HUDEP-2 (cell line): ENCODE measurements around the gene SLC44A4.

ENCODE experiments used
- DNase-seq, 76 experiments: peaks; one replicate each; lab custom pipeline; 2025; ENCODE audit not compliant: unreplicated experiment in 76 of 76; lab: John Stamatoyannopoulos, UW

SLC44A4 gene

DNA sequence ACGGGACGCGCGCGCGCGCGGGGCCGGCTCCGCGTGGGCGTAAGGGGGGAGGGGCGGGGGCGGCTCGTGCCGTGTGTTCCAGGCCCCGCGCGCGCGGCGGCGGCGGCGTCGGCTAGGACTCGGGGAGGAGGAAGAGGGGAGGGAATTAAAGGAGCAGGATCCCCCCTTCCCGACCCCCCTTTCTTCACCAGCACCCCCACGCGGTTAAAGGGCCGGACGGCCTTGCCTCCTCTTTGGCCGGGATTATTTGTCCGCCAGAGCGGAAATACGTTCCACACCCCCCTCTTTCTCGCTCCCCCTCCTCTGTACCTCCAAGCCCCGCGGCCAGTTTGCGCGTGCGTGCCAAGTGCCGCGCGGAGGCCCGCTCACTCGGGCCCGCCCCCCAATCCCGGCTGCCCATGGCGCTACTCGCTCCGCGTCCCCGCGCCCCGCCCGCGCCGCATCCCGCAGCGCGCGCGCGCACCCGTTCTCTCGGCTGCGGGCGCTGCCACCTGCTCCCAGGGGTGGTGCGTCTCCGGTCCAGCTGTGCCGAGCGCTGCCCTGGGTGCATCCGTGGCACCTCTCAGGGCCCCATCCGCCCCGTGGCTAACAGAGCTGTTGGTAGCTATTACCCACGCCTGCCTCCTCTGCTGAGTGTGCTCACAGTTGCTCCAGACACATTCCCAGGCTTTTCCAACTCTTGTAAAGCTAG lies 23.3 kb upstream of the SLC44A4 start, which contains the start of gene ZBTB12:
Gene ZBTB12, minus strand, starts transcription at position 134 of the 691 bp plus-strand sequence. CDS start 781 bp downstream, outside the sequence.
- peak in 71 of 76 experiments; percentile 30 to 94 (median 78) for DNase-seq

DNA sequence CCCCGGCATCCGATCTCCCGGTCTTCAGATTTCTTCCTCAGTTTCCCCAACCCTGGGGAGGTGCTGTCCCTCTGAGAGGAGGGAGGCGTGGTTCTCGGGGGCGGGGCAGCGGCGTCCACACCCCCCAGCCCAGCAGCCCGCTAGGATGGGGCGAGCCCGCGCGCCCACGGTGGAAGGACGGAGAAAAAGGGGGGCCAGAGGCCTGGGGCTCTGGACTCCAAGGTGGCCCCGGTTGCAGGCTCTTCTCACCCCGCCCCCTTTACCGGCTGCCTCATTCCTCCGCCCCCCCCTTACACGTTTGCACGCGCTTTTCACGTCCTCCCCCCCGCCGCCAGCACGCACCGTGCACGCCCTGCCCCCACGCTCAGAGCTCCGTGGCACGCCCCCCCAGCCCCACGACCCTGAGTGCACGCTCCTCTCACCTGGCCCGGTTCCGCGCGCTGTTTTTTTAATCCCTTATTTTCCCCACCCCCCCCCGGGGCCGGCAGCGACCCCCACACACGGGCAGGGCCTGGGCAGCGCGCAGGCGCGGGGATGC lies 22.7 kb upstream of the SLC44A4 start:
- peak in 44 of 76 experiments; percentile 16 to 73 (median 49) for DNase-seq

DNA sequence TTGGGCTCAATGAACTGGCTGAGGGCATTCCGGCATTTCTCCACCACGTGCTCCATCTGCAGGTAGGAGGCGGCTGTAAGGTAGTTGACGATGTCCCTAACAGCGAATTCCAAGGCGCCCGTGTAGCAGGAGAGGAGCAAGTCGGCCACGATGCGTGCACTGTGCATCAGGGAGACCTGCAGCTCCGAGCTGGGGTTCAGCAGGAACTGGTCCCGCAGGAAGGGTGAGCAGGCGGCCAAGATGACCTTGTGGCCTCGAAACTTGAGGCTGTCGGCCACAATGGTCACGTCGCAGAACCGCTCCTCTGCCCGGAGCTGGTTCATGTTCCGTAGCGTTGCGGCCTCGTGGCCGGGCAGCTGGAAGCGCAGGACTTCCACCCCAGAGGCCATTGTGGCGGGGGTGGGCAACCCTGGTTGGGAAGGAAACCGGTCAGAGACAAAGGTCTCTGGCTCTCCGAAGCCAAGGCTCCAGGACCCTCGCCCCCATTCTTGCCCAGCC lies 22.2 kb upstream of the SLC44A4 start:
- no peak for DNase-seq

DNA sequence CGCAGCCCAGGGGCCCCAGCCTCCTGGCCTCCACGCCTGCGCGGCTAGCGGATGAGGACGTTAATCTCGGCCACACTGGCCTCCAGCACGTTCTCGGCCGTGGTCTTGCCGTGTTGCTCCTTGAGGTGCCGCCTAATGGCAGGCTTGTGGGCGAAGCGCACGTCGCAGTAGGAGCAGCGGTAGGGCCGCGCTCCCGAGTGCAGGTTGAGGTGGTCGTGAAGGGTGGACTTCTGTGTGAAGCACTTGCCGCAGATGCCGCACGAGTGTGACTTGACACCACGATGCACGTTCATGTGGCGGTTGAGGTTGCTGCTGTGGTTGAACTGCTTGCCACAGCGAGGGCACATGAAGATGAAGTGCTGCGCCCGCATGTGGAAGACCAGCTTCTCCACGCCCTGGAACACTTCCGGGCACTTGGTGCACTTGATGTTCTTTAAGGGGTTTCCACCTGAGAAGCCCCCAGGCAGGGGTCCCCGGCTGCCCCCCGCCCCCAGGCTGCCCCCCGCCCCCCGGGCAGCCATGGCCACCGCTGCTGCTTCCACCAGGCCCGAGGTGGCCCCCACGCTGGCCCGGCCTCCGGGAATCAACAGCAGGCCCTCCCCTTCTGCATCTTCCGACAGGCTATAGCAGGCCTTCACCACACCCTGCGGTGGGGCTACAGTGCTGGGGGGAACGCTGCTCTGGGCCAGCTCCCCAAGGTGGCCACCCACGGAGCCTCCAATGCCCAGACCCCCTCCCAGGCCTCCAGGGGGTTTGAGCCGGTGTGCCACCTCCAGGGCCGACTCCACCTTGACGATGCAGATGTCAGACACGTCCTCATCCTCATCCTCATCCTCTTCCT lies 21.3 kb upstream of the SLC44A4 start:
- no peak for DNase-seq

DNA sequence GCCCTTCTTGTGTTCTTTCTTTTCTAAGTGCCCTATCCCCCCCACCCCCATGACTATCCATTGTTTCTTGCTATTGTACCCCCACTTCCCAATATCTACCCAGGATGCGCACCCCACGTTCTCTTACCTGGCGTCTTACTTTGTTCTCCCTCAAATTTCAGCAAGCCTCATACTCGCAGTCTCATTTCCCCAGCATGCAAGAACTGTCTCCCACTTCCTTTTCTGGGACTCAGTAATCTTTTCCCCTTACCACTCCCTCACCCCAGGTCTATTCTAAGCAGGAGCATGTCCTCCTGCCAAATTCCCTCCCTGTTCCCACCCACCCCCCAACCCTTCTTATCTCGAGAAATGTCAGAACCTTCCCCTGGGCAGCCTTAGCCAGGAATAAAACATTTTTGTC lies 20.4 kb upstream of the SLC44A4 start:
- DNase-seq = no peak

DNA sequence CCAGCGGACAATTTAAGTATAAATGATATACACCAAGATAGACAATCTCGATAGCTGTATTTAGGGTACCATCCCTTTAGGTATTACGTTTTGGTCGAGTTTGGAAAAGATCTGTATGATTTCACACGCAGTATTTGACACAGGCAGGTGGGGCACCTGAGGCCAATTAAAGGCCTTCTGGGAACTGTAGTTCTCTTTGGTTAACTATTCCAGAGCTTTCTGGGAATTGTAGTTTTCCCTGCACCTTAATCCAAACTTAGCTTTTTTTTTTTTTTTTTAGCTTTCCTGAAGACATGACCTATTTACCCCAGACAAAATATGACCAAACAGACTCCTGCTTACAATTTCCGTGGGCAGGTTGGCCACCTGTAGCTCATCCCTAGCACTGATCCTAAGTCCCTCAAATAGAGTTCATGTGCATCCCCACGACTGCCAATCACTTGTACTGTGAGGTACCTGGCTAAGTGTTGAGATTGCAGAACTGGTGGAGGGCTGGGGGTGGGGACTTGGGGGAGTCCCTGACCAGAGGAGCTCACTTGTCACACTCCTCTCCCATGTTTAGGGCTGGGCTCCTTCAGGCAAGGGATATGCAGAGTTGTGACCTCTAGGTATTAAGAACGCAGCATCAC lies 19.7 kb upstream of the SLC44A4 start:
- peak in 20 of 76 experiments; percentile 18 to 70 (median 40) for DNase-seq

DNA sequence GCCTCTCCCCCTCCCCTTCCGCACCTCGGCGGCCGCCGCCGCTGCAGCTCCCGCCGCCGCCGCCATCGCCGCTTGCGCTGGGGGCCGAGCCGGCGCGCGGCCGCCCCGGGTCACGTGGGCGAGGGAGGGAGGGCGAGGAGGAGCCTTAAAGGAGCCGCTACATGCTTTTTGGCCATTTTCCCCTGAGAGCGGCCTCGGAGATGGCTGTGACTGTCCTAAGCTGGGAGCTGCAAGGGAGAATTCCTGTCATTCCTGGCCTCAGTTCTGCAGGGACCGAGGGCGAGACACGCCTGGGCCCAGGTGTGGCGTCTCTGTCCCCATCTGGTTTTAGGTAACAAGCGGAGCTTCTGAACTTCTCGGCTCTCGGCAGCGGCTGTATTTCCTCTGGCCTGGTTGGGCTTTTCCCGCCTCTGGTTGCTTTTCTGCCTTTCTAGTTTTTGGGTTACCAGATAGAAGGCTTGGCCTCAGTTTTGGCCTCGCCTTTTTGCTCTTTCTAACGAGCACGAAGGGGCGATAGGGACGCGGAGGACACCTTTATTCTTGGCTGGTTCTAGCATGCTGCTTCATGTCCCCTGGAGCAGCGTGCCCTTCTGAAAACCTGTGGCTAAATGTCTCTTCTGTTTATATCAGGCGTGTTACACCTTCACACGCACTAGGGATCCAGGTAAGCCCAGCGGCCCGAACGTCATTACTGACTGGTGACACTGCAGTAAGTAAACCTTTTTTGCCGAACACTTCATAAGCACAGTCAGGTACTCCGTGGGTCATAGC lies 19.0 kb upstream of the SLC44A4 start, which contains the start of gene EHMT2:
Gene EHMT2, minus strand, starts transcription at position 87 of the 771 bp plus-strand sequence. Its CDS starts 21 bp downstream, at position 66.
- peak in 73 of 76 experiments; percentile 22 to 92 (median 78) for DNase-seq

DNA sequence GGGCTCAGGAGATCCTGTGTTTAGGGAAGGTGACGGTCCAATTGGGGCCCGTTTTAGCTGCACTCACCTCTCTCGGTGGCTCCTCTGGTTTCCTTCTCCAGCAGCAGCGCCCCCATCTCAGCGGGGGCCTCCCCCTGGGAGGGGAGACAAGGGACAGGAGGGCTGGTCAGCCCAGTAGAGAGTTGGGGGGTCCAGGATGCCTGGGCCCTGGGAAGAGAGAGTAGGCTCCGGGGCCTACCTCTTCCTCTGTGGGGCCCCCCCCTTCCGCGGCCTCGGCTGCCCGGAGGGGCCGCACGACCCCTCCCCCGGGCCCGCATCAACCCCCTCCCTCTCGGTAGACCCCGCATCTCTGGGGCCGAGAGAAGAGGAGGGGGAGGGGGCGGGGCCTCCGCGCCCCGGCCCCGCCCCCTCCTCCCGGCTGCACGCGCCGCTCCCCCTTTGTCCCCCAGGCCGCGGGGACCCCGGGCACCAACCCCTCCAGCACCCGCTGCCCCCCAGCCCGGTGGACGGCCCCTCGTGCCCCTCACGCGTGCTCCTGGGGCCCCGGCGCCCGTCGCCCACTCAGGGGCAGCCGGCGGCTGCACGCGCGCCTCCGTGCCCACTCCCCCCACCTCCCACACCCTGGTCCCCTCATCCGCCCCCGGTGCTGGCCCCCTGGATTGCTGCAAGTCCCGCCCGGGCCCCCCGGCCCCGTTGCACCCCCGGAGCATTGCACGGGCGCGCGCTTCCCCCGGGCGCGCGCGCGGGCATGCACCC lies 18.2 kb upstream of the SLC44A4 start:
- no peak for DNase-seq

DNA sequence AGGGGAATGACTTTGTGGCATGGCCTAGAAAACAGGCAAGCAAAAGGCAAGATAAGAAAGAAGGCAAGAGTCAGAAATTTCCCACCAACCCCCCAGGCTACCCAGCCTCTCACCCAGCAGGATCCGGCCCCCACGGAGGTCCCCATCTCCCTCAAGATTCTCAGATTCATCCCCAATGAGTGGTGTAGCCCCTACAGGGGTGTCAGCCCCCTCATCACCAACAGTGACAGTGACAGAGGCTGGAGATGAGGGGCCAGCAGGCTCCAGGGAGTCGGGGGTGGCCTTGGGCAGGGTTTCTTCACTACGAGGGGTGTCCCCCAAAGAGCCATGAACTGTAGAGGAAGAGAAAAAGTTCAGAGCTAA lies 17.7 kb upstream of the SLC44A4 start:
- no peak for DNase-seq

DNA sequence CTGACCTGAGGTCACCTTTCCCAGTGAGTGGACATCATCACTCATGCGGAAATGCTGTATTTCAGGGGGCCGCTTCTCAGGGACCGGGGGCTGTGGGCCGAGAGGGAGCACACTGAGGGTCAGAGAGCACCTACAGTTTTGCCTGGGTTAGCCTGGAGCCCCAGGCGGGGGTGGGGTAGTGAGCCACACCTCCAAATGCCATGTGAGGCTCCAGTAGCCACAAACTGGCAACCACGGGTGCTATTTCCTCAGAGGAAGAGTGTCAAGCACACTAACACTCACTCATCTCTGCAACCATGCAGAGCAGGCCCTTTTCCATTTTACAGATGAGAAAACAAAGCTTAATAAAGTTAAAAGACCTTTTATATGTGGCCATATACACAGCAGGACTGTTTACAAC lies 14.0 kb upstream of the SLC44A4 start:
- DNase-seq = no peak

DNA sequence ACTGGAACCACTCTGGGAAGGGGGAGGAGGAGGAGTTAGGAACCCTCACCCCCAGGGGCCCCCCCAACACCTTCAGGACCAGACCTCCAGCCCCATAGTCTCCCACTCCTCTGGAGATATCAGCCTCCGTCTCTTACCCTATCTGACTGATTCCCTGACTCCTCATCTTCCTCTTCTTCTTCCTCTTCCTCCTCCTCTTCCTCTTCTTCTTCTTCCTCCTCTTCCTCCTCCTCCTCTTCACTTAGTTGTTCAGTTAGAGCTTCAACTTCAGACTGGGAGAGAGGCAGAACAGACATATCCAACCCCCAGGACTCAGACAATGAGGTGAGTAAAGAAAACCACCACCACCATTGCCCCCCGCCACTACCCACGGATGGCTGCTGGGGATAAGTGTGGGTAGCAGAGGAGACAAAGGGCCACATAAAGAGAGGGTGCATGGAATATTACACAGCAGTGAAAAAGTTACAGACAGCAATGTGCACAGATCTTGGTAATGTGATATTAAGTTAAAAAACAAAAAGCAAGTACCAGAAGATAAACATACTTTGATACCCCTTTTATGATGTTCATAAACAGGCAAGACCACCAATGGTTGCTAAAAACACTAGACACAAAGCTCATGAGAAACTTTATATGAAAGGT lies 10.7 kb upstream of the SLC44A4 start:
- no peak for DNase-seq

DNA sequence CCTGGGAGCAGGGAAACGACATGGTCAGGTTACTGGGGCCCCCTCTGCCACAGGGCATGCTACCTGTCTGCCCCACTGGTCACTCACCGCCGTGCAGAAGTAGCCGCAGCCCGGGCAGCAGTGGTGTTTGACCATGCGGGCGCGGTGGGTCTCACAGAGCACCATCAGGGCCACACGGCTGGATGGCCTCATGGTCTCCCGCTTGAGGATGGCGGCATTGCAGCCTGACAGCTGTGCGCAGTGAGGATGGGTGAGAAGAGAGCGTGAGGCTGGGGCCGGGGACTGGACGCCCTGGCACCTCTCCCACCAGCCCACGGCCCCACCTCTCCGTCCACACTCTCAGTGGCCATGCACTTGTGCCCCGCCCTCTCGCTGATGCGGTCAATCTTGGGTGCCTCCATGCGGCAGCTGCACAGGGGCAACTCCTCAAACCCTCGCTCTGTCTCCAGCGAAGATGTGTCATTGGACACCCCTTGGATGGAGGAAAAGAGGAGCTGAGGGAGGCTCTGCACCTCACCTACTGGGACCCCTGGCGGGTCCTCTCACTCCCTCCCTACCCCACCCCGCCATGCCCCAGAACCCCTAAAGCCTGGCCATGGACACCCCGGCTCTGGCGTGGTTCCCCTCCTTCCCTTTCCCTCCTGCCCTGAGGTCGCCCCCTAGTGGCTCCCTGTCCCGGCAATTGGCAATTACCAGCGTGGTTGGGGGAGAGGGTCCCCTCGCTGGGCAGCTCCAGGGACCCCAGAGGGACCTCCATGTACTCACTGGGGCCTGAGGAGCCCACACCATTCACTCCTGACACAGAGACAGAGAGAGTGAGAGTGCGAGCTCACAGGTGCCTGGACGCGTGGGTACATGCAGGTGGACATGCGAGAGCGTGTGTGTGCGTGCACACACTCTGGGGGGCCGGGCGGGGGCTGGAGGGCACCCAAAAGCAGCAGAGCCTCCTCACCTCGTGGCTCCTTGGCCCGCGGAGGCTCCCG lies 9.8 kb upstream of the SLC44A4 start:
- peak in 29 of 76 experiments; percentile 5 to 57 (median 28) for DNase-seq

DNA sequence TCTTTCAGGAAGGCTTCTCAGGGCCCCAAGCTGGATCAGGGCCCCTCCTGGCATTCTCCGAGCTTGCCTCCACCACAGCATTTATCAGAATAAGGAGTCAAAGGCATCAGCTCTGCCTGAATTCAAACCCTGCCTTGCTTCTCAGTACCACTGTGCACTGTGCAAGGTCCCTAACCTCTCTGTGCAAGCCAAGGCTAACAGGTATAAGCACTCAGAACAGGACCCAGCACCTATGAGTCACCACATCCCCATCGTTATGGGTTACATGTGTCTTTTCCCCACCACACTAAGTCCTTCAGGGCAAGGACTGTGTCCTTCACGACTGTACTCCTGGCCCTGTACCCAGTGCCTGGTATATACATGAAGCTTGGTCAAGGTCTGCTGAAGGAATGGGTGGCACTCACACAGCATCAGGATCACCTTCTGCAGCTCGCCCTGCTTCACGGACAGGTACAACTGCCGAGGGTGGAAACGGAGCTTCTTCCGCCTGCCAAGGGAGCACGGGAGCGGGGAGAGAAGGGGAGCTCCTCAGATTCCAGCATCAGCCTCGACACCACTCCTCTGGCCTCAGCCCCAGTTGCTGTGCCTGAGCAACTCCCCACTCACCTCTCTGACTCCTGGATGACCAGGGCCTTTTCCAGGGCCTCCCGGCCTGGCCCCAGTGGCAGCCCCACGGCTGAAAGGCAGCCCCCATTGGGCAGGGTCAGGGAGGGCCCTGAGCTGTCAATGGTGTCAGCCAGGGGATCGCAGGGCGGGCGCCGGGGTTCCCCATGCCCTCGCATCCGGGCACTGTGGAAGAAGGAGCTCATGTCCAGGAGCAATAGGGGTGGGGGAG lies 8.6 kb upstream of the SLC44A4 start:
- DNase-seq = no peak

DNA sequence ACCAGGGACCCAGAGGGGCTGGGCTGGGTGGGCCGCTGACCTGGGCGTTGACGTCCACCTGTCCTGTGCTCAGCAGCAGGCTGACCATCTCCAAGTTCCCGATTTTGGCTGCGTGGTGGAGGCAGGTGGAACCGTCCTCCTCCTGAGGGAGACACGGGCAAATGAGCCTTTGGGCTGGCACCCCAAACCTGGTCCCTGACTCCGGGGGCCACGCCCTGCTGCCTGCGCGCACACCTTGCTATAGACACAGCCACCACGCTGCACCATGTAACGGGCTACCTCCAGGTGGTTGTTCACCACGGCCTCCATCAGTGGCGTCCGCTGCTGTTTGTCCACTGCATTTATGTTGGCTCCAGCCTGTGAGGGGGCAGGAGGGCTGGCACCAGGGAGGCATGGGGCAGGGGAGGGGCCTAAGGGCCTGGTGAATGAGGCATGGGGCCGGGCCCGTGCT lies 7.8 kb upstream of the SLC44A4 start:
- DNase-seq = no peak

DNA sequence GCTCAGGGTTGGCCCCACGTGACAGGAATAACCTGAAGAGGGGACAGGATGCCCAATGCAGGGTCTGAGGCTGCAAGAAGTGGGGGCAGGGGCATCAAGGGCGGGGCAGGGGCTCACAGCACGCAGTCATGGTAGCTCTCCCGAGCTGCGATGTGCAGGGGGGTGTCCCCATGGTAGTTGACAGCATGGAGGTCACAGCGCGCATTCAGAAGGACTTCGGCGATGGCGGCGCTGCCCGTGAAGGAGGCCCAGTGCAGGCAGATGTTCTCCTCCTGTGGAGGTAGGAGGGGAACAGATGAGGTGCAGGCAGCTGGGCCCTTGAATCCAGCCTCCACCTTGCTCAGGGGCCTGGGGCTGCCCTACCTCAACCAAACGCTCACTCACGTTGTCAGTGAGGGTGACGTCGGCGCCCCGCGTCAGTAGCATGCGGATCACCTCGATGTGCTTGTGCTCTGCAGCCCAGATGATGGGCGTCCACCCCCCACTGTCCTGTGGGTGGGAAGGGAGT lies 5.8 kb upstream of the SLC44A4 start:
- no peak for DNase-seq

DNA sequence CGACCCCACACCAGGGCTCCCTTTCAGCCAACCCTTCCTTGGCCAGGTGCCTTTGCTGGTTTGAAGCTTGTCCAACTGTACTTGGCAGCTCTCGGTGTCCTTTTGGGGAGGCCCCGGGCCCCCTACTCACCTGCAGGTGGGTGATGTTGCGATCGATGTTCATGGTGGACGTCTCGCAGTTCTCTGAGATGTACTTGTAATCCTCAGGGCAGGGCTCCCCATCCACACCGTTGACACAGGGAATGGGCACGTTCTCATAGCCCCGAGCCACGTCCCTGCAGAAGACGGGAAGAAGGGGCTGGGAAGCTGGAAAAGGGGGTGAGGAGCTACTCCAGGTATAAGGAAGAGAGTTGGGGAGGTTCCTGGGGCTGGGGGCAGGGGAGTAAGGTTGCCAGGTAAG lies 4.9 kb upstream of the SLC44A4 start:
- no peak for DNase-seq

DNA sequence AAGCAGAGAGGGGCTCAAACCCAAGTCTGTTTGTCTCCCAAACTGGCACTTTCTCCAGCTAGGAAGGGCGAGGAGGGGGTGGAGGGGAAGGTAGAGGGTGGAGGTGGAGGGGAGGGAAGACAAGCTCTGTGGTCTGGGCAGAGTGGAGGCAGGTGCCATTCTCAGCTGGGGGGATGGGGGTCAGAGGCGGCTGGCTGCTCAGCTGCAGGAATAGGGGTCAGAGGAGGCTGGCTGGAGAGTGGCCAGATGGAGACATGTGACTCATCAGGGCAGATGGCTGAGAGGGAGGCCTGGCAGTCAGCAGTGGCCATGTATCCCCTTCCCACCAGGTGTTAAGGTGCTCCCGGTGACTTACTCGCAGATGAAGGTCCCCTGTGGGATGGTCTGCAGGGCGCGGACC lies 3.5 kb upstream of the SLC44A4 start:
- peak in 1 of 76 experiments; percentile 21 for DNase-seq
